Activated T-helper 9 cell treated with anti-CD3 and anti-CD28 coated beads, Interleukin-2, amount 50 U/mL, for 16 hours (primary cell): ENCODE data around the gene NT5DC1.

Experiments
- DNase-seq: peaks from one replicate; pipeline ENCODE4 v3.0.0-alpha.2; 2020; ENCODE audit warnings: low read depth

NT5DC1 gene

DNA sequence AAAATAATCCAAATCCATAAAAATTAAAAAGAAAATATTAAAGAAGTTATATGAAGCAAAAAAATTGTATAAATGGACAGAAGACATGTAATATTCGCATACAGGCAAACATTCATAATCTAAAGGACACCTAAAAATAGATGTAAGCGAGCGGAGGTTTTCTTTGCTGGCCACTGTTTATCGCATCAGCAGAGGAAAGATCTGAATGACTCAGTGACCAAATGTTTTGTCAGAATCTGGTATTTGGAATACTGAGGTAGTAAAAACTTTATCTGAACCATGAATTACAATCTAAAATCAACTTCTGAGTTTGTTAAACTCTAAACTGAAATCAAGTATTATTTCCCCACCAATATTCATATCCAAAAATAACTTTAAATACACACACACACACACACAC, 145.4 kb downstream of the NT5DC1 start:
- DNase-seq, result no peak

DNA sequence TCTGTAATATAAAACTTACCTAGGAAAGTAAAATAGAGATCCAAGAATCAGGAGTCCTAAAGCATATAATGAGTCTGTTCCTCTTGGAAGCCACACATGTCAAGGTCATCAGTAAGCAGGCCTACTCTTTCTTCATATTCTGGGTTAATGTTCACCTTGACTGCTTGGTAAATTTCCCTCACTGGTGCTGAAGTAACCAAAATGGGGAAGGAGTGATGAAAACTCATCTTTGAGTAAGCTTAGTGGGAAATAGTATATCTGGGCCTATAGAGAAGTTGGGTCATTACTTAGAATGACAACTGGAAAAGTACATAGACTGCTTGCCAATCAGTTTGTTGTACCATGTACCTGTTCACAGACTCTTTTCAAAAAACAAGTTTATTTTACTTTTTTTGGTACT, 146.6 kb downstream of the NT5DC1 start:
- no peak for DNase-seq

- DNase-seq, result no peak
Observed at GRCh38 chr6:116248577-116248976, 147.9 kb downstream of the NT5DC1 start.

DNA sequence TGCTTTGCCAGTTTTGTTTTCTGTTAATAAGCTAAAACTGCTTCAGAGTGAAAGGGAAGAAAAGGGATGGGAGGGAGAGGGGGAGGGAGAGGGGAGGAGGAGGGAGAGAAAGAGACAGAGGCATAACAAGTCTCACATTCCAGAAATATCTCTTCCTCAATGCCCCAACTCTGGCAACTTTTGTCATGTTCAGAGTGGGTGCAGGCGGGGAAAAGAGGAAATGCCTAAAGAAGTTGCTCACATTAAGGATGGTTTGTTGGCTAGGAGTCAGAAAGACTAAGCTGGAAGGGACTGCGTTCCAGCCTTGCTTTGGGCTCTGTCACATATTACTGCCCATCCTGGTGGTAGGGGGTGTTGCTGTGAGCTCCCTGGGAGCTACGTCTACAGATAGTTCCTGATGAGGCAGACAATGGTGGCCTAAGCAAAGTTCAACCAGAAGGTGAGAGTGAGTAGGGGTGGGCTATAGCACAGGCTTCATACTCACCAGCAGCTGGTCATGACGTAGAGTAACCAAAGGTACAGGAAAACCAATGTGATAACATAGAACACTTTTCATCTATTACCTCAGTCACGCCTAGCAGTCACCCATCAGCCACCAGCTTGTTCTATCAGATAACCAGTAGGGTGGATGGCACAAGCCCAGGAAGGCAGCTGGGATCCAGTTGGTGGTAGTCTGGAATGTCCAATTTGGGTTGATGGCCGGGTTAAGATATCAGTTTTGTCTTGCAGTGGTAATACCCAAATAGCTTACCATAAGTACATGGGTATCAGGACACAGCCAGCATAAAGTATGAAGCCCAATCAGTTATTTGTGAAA, 151.1 kb downstream of the NT5DC1 start:
- DNase-seq, result no peak

DNA sequence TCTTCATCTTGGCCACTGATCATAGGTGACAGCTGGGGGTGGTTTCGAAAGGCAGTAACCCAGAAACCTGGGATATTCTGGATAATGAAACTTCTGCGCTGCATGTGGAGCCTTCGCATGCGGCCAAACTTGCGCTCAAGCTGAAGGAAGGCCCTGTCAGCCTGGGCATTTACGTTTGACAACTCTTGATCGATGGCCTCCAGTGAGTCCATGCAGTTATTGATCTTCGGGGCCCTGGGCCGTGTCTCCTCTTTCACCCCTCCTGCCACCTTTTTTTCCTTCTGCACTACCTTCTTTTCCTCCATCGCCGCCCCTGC, 152.5 kb downstream of the NT5DC1 start:
- DNase-seq, result no peak

DNA sequence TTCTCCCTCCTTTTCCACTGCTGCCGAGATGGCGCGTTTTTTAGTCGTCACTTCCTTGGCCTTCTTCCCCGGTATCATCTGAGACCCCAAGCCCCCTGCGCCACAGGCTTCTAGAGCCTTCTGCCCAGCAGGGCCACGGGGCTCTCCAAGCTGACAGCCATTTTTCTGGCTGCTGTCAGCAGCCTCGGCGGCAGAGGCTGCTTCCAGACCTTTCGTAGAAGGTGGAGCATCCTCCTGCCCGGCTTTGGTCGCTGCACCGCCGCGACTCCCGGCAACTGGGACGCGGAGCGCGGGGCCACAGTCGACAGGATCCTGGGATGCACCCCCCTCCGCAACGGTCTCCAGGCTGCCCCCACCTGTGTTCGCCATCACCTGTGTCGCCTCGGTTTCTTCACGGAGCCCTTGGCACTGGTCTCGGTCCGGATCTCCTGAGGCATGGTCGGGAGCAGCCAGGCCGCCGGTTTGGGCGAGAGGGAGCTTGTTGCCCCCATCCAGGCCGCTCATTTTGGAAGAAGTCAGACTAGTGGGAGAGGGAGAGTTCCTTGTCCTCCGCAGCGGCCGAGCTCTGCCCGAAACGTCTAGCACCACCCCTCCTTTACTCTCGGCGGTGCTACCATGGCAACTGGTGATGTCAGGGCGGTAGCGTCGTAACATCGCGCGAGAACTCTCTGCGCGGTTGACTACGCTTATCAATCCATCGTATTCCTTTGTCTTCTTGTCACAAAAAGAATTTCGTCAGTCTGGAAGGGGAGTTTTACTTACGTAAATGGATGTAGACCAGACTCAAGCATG, 153.0 kb downstream of the NT5DC1 start, which contains the start of gene TSPYL4:
TSPYL4 (minus strand) TSS at position 571 of the 792 bp plus-strand sequence; CDS start at position 504, 67 bp downstream.
- DNase-seq, result peak; percentile 84

GRCh38 chr6:116254297-116255056, 153.8 kb downstream of the NT5DC1 start:
- DNase-seq, result no peak

DNA sequence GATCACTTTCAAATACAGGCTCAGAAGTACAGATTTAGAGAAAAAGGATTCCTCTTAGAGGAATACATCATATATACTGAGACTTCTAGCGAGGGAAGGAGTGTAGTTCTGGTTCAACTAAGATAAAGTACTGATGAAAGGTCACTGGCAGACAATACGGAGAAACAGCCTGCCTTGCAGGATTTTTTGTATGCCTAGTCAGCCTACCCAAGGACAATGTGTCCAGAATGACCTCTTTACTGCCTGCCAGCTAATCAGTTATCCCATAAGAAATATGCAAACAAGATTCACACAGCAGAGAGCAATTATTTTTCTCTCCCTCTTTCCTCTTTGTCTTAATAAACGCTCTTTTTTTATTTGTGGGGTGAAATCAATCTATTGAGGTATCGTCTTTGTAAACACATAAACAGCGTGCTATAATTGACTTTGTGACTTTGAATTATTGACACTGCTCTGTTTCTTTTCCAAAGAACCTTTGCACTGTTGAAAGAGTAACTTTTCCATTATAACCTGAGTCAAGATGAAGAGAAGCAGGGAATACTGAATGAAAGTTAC, 154.7 kb downstream of the NT5DC1 start:
- no peak for DNase-seq

- no peak for DNase-seq
Observed at GRCh38 chr6:116256694-116257093, 156.0 kb downstream of the NT5DC1 start.

DNA sequence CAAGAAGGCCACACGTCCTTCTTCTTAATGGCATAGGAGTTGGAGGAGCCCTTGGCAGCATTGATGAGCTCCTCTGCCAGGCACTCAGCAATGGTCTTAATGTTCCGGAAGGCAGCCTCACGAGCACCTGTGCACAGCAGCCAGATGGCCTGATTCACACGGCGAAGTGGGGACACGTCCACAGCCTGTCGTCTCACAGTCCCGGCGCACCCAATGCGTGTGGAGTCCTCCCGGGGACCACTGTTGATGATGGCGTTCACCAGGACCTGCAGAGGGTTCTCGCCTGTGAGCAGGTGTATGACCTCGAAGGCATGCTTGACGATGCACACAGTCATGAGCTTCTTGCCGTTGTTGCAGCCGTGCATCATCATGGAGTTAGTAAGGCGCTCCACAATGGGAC, 157.9 kb downstream of the NT5DC1 start:
- no peak for DNase-seq

GRCh38 chr6:116263353-116263752, 162.7 kb downstream of the NT5DC1 start:
- no peak for DNase-seq

- no peak for DNase-seq
Observed at GRCh38 chr6:116265041-116265829, 164.6 kb downstream of the NT5DC1 start.

DNA sequence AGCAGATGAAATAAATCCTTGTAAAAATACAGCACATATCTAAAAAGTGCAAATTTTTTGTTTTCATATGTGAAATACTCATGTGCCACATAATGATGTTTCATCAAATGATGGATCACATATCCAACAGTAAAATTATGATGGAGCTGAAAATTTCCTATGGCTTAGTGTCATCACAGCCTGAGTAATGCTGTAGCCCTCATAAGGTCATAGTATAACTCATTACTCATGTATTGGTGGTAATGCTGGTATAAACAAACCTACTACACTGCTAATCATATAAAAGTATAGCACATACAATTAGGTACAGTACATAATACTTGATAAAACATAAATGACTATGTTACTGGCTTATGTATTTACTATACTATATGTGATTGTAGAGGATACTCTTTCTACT, 166.2 kb downstream of the NT5DC1 start:
- no peak for DNase-seq

- DNase-seq, result no peak
Observed at GRCh38 chr6:116267836-116268588, 167.4 kb downstream of the NT5DC1 start.

DNA sequence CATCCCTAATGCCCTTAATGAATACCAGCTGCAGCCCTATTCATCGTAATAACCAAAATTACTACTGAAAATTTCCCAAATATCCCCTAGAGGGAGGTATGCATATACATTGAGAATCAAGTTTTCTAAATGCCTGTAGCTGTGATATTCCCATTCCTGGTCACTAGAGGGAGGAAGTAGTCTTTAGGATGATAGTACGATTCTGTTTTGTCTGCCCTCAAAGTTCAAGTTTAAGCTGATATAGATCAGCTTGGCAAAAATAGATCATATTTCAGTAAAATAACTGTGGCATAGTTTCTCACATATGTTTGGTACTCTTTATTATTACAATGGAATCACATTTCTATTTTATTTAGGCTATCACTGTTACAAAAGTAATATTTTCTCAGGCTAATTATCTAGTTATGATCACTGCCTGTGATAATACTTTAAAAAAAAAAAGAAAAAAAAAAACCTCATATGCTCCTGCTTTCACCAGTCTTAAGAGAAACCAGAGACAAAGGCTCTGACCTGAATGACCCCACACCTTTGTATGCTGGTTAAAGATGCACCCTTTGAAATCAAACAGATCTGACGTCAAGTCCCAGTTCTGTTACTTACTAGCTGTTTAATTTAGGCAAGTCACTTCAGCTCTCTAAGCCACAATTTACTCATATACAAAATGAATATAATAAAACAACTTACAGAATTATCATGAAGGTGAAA, 168.1 kb downstream of the NT5DC1 start:
- no peak for DNase-seq

GRCh38 chr6:116271149-116271708, 170.6 kb downstream of the NT5DC1 start:
- no peak for DNase-seq

- DNase-seq, result no peak
Observed at GRCh38 chr6:116277124-116277523, 176.5 kb downstream of the NT5DC1 start.

DNA sequence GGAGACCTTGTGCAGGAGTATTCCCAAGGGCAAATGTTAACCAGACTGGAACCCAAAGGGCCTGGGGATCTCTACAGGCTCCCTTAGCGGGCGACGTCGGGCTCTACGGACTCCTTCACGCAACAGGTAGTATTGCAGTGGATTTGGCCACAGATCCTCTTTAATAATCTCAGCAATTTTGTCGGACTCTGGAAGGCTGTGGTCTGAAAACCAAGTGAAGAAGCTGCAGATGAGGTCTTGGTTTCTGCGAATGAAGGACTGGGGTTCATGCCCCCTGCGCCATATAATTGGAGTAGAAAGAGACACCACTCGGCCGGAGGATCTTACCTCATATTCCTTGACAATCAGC, 177.8 kb downstream of the NT5DC1 start:
- no peak for DNase-seq

DNA sequence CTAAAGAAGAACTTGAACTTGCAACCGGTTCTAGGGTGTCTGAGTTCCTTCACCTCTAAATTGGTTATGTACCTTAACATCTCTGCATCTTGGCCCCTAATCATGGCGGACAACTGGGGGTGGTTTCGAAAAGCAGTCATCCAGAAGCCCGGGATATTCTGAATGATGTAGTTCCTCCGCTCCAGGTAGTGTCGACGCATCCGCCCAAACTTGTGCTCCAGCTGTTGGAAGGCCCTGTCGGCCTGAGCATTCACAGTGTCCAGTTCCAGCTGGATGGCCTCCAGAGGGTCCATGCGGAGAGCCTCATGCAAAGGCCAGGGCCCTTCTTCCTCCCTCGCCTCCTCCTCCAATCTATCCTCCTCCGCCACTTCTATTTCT, 178.2 kb downstream of the NT5DC1 start:
- no peak for DNase-seq
